Karpas-422 (cell line): ENCODE results near the gene ZCCHC24. TPM values are rescaled to one million over a fixed set of nuclear protein-coding genes. Genes with fewer than 3 reads are reported as not detected.

Experiments
- DNase-seq: peaks from one replicate; pipeline ENCODE4 v3.0.0-alpha.2; 2015
- H2AFZ ChIP-seq: fragments of 200-600 bp; sonication (generic); 2 replicates; pipeline ENCODE4 v1.6.1; 2014; ENCODE audit warnings: antibody characterized with exemption, low read length, mixed read lengths
- H3K27ac ChIP-seq: fragments of 200-600 bp; sonication (generic); 2 replicates; pipeline ENCODE4 v1.5.1; 2014; ENCODE audit warnings: mild to moderate bottlenecking, low read length, moderate library complexity
- H3K27me3 ChIP-seq: fragments of 200-600 bp; sonication (generic); 2 replicates; pipeline ENCODE4 v1.6.1; 2014; ENCODE audit warnings: low read length, mixed read lengths
- H3K36me3 ChIP-seq: fragments of 200-600 bp; sonication (generic); 2 replicates; pipeline ENCODE4 v1.6.1; 2014; ENCODE audit warnings: low read length, mixed read lengths; ENCODE audit not compliant: insufficient read depth
- H3K4me1 ChIP-seq: fragments of 200-600 bp; sonication (generic); 2 replicates; pipeline ENCODE4 v1.6.1; 2014; ENCODE audit warnings: mild to moderate bottlenecking, low read length, mixed read lengths
- H3K4me2 ChIP-seq: fragments of 200-600 bp; sonication (generic); 2 replicates; pipeline ENCODE4 v1.6.1; 2014; ENCODE audit warnings: low read length, low read depth, mild to moderate bottlenecking; ENCODE audit not compliant: poor library complexity, severe bottlenecking
- H3K4me3 ChIP-seq: fragments of 200-600 bp; sonication (generic); 2 replicates; pipeline ENCODE4 v1.5.1; 2014; ENCODE audit warnings: mild to moderate bottlenecking, antibody characterized with exemption, low read length, mixed read lengths
- H3K79me2 ChIP-seq: fragments of 200-600 bp; sonication (generic); 2 replicates; pipeline ENCODE4 v1.6.1; 2014; ENCODE audit warnings: mild to moderate bottlenecking, low read length, mixed read lengths
- H3K9ac ChIP-seq: fragments of 200-600 bp; sonication (generic); 2 replicates; pipeline ENCODE4 v1.6.0; 2014; ENCODE audit warnings: low read length
- H3K9me2 ChIP-seq: fragments of 200-600 bp; sonication (generic), shearing (Covaris generic); replicated peaks from 2 replicates; pipeline ENCODE4 v1.6.0; 2014; ENCODE audit warnings: mild to moderate bottlenecking, low read length, moderate library complexity; ENCODE audit not compliant: insufficient read depth
- H3K9me3 ChIP-seq: fragments of 300-700, 200-600 bp; sonication (generic); 2 replicates; pipeline ENCODE4 v1.6.1; 2014; ENCODE audit warnings: low read length, mixed read lengths
- H4K20me1 ChIP-seq: fragments of 200-600 bp; sonication (generic); 2 replicates; pipeline ENCODE4 v1.6.1; 2014; ENCODE audit warnings: mild to moderate bottlenecking, antibody characterized with exemption, low read length, low read depth; ENCODE audit not compliant: insufficient read depth
- total RNA-seq: library from RNA; depleted of rRNA; stranded (reverse); fragments of >200 nt; shearing (Covaris generic); gene quantifications from 2 replicates; pipeline ENCODE4 v1.2.3, GENCODE V29; 2014; ENCODE audit warnings: low replicate concordance

The ZCCHC24 gene
- total RNA-seq, 1 experiment from 2014 or later = 0.60 TPM

DNA sequence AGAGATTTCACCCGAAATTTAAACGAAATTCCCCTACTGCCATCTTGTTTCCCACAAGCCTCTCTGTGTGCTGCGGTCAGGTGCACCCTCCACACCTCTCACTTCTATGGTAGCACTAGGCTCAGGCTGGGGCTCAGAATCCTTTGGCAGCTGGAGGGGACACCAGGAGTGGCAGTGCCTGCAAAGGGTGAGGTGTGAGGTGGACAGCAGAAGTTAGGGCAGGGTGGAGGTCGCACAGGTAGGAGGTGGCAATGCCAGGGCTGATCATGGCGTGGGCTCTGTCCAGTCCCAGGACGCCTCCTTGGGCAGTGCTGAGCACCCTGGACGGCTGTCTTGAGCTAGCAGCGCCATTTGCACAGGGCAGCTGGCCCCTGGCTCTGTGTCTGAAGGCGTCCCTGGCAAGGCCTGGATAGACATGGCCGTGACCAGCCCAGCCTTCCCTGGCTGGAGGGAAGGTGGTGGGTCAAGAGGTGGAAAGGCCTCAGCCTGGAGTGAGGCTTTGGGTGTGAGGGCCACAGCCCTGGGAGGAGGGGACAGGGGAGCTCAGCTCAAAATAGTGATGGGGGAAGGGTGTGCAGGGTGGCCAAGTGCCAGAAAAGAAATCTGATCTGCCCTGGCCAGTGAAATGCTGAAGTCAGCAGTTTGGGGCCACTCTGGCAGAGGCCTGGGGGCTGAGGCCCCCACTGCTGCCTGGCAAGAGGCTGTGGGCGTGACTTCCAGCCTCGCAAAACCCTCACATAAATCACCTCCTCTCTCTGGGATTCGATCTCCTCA, 40.0 kb downstream of the ZCCHC24 start:
- no peak overlapping the region for H3K4me3 ChIP-seq
- H3K4me1 ChIP-seq = peaks cover 24% of the 10 kb centered on the region
- no peaks in the 10 kb centered on the region for H3K79me2 ChIP-seq
- no peak for DNase-seq
- H3K27me3 ChIP-seq = no peaks in the 10 kb centered on the region
- H3K4me2 ChIP-seq = no peak overlapping the region
- no peaks in the 10 kb centered on the region for H3K9me2 ChIP-seq
- peaks cover 7% of the 10 kb centered on the region; the same call in 1 of the 2 replicates for H4K20me1 ChIP-seq
- H3K9me3 ChIP-seq = no peaks in the 10 kb centered on the region
- no peak overlapping the region for H3K27ac ChIP-seq
- no peaks in the 10 kb centered on the region for H3K36me3 ChIP-seq
- no peak overlapping the region for H2AFZ ChIP-seq
- H3K9ac ChIP-seq = no peak overlapping the region

DNA sequence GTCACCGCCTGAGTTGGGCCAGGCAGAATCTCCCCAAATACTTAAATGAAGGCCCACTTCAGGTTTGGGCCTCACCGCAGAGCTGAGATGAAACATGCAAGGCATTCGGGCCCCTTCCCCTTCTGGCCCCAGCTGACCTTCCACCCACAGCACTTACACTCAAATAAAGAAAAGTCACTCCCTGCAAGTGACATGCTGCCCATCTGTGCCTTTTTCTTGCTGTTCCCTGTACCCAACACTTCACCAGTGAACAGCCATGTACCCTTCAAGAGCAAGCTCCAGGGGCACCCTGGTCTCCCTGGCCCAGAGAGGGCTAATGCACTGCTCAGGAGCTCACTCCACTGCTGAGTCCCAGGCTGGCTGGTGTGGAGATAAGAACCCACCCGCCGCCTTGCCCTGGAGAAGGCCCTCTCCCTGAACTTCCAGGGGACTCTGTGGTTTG, 40.7 kb downstream of the ZCCHC24 start:
- Histone ChIP-seq H3K79me2 (no peaks in the 10 kb centered on the region), H3K4me3 (no peak overlapping the region), H2AFZ (no peak overlapping the region), H3K27ac (no peak overlapping the region), H3K4me2 (no peak overlapping the region), H3K9me2 (no peaks in the 10 kb centered on the region), H3K4me1 (peaks cover 24% of the 10 kb centered on the region), H3K9me3 (no peaks in the 10 kb centered on the region), H3K36me3 (no peaks in the 10 kb centered on the region), H3K9ac (no peak overlapping the region), H3K27me3 (no peaks in the 10 kb centered on the region), H4K20me1 (peaks cover 7% of the 10 kb centered on the region; the same call in 1 of the 2 replicates)
- DNase-seq = no peak

DNA sequence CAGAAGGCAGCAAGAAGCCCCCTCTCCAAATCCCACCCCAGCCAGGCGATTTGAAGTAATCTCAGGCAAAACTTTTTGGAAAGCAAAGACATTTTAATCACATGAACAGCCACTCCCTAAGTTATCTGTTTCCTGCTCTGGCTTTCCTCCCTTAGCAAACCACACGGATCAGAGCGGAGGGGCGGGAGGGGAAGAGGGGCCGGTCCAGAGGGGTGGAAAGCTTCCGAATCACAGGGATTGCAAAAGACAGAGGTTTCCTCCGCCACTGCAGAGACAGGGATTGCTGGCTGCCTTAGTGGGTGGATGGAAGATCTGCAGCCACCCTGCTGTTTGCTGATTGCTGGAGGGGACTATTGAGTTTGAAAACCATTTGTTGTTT, 41.2 kb downstream of the ZCCHC24 start:
- Histone ChIP-seq H3K9me2 (no peaks in the 10 kb centered on the region), H3K27me3 (no peaks in the 10 kb centered on the region), H3K9ac (no peak overlapping the region), H3K27ac (no peak overlapping the region), H3K36me3 (no peaks in the 10 kb centered on the region), H4K20me1 (peaks cover 7% of the 10 kb centered on the region; the same call in 1 of the 2 replicates), H3K9me3 (no peaks in the 10 kb centered on the region), H3K4me3 (no peak overlapping the region), H2AFZ (no peak overlapping the region), H3K4me1 (peaks cover 24% of the 10 kb centered on the region), H3K79me2 (no peaks in the 10 kb centered on the region), H3K4me2 (no peak overlapping the region)
- no peak for DNase-seq

DNA sequence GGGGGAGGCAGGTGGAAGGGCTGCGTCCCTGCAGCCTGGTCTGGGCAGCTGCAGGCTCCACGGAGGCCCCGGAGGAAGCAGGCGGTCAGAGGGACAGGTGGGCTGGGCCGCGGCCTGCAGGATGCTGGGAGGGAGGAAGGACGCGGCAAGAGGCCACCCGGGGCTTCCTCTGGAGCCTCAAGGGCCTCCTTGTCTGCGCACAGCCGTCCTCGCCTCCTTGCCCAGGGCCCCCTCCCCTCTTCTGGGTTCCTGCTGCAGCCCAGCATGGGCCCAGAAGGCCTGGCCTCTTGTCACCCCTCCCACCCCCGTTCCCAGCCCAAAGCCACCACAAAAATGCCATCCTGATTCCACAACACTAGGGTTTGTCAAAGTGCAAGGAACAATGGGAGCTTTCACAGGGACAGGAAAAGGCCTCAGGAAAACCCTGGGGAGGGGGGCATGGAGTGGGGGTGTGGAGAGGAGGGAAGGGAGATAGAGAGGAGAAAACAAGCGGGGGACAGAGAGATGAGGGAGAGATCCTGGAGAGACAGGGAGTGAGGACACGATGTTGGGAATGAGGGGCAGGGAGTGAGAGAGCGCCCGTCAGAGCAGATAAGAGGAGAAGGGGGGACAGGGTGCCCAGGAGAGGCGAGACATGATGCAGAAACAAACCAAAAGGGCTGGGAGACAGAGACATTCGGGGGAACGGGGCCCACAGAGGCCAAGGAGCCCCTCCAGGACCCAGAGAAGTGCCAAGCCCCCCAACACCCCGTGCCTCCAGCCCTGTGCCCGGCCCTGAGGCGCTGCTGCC, 41.8 kb downstream of the ZCCHC24 start:
- H3K4me3 ChIP-seq = no peak overlapping the region
- H3K36me3 ChIP-seq = no peaks in the 10 kb centered on the region
- H3K4me1 ChIP-seq = peaks cover 24% of the 10 kb centered on the region
- H3K9me3 ChIP-seq = no peaks in the 10 kb centered on the region
- H3K4me2 ChIP-seq = no peak overlapping the region
- H4K20me1 ChIP-seq = peaks cover 5% of the 10 kb centered on the region; the same call in 1 of the 2 replicates
- no peaks in the 10 kb centered on the region for H3K79me2 ChIP-seq
- no peak overlapping the region for H2AFZ ChIP-seq
- no peak overlapping the region for H3K9ac ChIP-seq
- H3K27me3 ChIP-seq = no peaks in the 10 kb centered on the region
- H3K9me2 ChIP-seq = no peaks in the 10 kb centered on the region
- DNase-seq = no peak
- no peak overlapping the region for H3K27ac ChIP-seq

DNA sequence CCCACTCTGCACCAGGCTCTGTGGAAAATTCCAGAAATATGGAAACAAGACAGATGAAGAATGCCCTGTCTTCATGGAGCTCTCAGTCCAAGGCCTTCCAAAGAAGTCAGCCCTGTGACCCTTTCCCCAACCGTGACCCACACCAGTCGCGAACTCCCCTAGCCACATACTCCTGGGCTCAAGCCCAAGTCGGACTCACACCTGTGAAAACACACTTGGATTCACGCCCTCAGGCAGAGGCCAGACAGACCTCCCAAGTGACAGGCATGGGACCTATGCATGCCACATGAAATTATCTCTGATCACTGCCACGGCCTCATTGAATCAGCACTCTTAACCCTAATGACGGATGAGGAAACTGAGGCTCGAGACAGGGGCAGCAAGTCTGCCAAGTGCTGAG, 42.5 kb downstream of the ZCCHC24 start:
- no peak for DNase-seq
- Histone ChIP-seq H3K9me2 (no peaks in the 10 kb centered on the region), H3K79me2 (no peaks in the 10 kb centered on the region), H3K27me3 (no peaks in the 10 kb centered on the region), H3K4me3 (no peak overlapping the region), H3K9me3 (no peaks in the 10 kb centered on the region), H4K20me1 (peaks cover 5% of the 10 kb centered on the region; the same call in 1 of the 2 replicates), H3K9ac (no peak overlapping the region), H3K4me1 (peaks cover 24% of the 10 kb centered on the region), H3K36me3 (no peaks in the 10 kb centered on the region), H2AFZ (no peak overlapping the region), H3K4me2 (no peak overlapping the region), H3K27ac (no peak overlapping the region)

DNA sequence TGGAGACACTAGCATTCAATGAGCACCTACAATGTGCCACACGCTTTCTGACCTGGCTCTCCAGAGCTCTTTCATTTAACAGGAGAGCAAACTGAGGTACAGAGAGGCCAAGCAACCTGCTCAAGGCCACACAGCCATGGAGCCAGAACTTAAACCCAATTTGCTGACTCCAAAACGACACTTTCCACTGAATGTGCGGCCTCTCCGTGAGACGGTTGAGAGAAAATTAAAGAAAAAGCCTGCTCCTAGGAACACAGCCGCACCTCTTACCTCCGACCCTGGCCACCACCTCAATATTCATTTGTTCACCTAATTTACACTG, 42.8 kb downstream of the ZCCHC24 start:
- Histone ChIP-seq H3K27ac (no peak overlapping the region), H2AFZ (no peak overlapping the region), H3K9me2 (no peaks in the 10 kb centered on the region), H3K4me1 (peaks cover 22% of the 10 kb centered on the region), H3K27me3 (no peaks in the 10 kb centered on the region), H3K9ac (no peak overlapping the region), H3K4me2 (no peak overlapping the region), H3K79me2 (no peaks in the 10 kb centered on the region), H3K9me3 (no peaks in the 10 kb centered on the region), H4K20me1 (peaks cover 5% of the 10 kb centered on the region; the same call in 1 of the 2 replicates), H3K4me3 (no peak overlapping the region), H3K36me3 (no peaks in the 10 kb centered on the region)
- DNase-seq = no peak

DNA sequence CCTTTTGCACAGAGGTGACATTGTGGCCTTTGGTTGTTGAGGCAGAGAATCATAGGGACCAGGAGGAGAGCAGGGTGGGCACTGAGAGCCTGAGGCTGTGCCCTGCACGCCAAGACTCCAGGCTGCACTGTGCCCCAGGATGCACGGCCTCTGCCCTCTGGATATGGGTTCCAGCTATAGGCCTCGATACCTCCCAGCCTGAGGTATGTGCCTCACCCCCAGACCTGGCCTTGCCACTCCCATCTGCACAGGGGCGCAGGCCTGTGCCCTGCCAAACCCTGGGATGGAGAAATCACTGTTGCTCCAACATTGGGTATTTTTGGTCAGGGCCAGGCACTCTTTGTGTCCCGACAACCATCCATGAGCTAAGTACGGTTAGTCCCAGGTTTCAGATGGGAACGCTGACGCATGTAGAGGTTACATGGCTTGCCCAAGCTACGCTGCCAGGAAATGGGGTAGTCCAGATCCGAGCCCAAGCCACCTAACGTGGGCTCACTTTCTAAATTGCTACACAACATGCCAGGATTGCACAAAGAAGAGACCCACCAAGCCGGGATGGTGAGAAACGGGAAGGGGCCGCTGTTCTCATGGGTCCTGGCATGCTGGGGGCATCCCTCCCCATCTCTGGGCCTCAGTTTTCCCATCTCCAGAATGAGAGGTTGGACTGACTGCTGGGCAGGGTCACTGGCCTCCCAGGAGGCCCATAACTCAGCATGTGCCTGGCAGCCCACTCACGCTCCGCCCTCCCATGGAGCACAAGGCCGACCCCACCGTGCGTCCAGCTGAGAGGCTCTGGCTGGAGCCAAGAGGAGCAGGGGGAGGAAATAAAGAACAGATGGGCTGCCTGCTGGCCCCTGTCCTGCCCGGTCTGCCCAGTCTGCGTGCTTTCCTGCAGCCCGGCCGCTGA, 44.2 kb downstream of the ZCCHC24 start:
- Histone ChIP-seq H3K36me3 (no peaks in the 10 kb centered on the region), H3K27me3 (no peaks in the 10 kb centered on the region), H2AFZ (no peak overlapping the region), H3K27ac (no peak overlapping the region), H3K9me3 (no peaks in the 10 kb centered on the region), H3K79me2 (no peaks in the 10 kb centered on the region), H3K9me2 (no peaks in the 10 kb centered on the region), H3K4me3 (no peak overlapping the region), H3K4me1 (peaks cover 9% of the 10 kb centered on the region), H3K9ac (no peak overlapping the region), H3K4me2 (no peak overlapping the region), H4K20me1 (0 out of 2 replicates have a peak, but pooled peaks cover under 1% of the 10 kb centered on the region)
- no peak for DNase-seq
